NCI-H187 treated with DMSO at 0.1 percent for 48 hours (cell line): Measurements from ENCODE around the gene TMED10.
A peak's percentile ranks its signal among the peaks of the same experiment; 100 is the strongest.

Experiments
- DNase-seq: peaks from one replicate; lab custom pipeline; 2025; lab: John Stamatoyannopoulos, UW

TMED10 gene

DNA sequence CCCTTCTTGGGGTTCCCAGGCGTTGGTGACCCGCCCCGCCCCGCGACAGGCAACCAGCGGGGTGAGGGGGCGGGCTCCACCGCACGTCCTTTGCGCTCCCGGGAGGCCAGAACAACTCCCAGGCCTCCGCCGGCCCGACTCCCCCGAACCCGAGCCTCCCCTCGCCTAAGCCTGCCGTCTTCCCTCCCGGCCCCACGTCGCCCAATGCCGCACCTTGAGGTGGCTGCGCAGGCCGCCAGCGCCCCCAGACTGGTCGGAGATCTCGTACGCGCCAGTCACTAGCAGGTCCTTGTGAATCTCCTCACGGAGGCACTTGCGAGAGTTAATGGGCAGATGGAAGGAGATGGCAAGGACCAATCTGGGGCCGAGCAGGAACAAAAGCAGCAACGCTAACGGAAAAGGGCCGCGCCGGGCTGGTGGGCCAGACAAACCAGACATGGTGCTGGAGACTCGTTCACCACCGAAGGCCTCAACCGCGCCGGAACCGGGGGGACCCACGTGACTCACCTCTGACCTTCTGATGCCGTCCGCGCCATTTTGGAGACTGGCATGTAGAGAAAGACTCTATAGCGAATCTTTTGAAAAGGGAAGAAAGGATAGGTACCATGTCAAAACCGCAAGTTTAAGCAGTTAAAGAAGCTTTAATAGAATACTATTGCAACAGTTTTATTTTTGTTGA, at the start of gene TMED10:
TSS of gene TMED10 (minus strand) at position 471 of the 679 bp plus-strand sequence. CDS start at position 438, 33 bp downstream.
- DNase-seq: peak; percentile 82

DNA sequence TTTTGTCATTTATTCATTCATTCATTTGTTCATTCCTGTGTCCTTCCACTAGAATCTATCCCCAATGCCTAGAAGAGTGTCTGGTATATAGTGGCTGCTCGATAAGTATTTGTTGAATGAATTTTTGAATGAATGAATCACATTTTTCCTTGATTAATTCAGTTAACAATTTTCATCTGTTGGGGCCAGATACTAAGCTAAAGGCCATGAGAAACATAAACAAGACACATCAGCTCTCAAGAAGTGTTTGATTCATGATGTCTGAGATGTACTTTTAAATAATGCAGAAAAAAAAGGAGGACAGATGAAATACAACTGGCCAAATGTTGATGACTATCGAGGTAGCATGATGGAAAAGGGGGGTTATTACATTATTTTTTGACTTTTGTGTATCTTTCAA, 48.1 kb upstream of the TMED10 start:
- no peak for DNase-seq

DNA sequence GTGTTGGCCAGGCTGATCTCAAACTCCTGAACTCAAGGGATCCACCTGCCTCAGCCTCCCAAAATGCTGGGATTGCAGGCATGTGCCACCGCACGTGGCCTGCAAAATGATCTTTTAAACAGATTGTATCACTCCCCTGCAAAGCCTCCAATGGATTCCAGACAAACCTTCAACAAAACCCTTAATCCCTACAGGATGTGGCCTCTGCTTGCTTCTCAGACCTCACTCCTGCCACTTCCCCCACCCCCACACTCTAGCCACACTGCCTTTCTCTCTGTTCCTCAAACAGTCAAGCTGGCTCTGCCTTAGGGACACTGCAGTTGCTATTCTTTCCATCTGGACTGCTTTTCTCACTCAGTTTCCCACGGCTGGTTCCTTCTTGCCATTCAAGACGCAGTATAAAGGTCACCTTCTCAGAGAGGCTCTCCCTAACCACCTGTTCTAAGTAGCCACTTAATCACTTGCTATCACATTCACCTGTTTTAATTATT, 47.3 kb upstream of the TMED10 start:
- DNase-seq: no peak

DNA sequence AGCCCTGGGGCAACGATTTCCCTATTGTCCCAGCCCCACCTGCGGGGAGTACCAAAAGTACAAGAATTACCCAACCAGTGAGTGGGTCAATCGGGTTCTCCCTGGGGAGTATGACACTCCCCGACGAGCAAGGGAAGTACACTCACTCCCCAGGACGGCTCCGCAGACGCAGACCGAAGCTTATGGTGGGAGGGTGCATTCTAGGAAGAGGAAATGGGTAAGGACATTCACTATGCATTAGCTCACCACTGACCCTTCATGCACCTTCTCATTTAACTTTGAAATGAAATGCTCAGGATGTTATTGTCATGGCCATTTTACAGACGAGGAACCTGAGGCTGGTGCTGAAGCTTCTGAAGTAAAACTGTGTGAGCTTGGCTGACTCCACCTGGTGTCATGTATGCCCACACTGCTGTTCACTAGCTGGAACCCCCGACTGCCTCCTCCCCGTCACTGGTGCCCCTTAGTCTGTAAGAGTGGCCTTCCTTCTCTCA, 45.8 kb upstream of the TMED10 start:
- no peak for DNase-seq

DNA sequence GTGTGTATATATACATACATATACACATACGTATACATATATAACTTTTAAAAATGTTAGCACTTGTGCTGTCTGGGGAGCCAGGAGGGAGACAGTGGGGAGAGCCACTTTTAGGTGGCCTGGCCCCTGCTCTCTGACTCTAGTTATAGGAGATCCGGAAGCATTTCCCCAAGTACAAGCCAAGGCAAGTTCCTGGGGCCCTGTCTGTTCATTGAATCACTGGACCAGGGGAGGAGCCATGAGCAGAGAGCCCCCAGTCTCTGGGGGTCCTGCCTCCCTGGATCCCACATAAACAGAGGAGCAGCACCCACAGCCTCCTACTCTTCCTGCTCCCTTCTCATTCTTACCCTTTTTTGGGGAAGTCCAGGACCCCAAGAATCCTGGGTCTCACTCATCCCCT, 45.4 kb upstream of the TMED10 start:
- no peak for DNase-seq

DNA sequence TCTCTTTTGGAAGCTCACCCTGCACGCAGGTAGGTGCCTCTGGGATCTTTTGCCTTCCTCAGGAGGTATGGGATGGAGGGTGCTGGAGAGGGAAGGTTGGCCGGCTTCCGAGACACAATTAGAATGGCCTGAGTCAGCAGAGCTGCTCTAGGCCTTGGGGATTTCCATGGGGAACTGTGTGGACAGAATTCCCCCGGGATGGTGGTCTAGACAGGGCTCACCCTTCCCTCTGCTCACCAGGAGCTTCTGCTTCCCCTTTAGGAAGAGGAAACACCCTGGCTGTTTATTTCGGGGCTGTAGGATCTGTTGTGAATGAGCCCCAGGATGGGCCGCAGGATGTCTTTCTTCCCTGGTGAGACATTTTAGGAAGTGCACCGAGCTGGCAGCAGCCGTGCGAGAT, 43.7 kb upstream of the TMED10 start:
- DNase-seq: no peak

DNA sequence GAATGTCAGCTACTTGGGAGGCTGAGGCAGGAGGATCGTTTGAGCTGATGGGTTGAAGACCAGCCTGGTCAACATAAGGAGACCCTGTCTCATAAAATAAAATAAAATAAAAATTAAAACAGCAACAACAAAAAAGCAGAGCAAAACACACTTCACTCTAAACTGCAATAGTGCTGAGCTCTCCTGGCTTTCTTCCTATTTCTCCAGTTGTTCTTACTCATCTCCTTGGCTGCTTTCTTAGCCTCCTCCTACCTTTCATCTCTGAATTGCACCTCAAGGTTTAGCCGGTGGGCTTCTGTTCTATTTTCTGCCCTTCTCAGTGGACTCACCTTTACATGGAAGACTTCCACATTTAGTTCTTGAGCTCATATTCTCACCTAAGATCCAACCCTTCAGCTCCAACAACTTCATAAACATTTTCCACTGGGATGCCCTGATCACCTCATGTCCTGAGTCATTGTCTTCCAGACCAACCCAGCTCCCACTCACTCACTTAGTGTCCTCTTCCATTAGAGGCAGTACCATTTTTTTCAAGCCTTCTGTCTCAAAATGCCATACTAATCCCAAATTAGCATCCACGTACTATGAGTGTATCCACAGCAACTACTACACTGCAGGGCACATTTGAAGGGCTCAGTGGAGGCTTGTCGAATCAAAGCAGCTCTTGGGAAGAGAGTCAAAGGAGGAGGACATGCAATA, 41.2 kb upstream of the TMED10 start:
- DNase-seq: no peak

DNA sequence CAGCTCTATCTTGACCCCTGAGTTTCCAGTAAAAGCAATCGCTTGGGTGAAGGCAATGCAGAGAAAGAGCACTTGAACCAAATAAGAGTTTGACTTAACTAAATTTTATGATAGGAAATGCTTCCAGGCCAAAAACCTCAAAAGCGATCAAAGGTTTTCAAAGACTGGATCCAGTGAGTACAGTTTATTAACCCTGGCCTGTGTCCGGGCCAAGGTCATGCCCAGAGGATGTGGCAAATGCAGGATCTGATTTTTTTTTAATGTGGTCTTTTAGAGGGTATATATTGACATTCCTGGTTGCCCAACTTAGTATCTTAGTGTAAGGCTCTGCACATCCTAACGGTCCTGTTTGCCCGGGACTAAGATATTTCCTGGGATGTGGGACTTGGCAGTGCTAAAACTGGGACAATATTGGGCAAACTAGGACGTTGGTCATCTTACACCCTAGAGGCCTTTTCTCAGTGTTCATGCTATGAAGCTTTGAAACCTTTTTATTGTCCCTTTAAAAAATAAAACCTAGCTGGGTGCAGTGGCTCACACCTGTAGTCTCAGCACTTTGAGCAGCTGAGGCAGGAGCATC, 40.1 kb upstream of the TMED10 start:
- DNase-seq: no peak

DNA sequence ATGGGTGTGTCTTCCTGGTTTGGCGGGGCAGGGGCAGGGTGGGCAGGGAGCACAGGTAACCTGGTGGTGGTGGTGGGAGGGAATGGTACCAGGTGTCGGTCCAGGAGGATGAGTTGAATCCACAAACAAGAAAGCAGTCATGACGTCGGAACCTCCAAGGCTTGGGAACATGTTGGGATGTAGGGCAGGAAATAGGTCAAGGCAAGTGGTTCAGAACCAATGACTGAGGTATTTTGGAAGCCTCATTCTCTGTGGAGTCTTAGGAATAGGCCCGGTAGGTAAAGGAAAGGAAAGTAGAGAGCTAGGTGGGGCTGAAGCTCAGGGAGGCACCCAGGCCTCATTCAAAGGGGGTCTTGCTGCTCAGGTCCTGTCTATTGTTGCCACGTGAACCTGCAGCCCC, 39.1 kb upstream of the TMED10 start:
- no peak for DNase-seq

DNA sequence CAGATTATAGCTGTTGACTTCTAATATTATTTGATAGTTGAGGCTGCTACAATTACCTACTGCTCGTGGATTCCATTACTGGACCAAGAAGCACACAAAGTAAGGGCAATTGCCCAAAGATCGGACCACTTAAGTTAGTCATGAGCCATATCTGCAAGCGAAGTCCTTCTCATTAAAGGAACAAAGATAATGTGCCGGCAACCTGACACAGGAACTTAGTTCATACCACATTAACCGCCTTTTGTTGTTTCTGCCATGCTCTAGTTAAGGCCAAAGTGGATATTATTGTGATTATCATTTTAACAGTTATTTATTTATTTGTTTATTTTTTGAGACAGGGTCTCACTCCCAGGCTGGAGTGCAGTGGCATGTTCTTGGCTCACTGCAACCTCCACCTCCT, 38.1 kb upstream of the TMED10 start:
- DNase-seq: no peak

DNA sequence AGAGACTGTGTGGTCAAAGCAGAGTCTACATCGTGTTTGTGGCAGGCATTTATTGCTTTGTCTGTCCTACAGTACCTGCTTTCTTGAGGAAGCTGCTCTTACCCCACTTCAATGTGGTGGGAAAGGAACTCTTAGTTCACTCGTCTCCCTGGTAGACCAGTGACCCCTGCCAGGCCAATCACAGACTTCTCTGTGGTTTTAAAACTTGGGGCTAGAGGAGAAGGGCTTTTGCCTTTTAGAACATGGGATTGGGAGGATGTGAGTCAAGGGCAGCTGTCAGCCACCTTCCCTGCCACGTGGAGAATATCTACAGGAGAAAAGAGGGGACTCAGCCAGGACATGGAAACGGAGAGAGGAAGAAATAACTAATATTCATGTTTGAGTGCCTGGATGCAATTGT, 36.8 kb upstream of the TMED10 start:
- DNase-seq: no peak

DNA sequence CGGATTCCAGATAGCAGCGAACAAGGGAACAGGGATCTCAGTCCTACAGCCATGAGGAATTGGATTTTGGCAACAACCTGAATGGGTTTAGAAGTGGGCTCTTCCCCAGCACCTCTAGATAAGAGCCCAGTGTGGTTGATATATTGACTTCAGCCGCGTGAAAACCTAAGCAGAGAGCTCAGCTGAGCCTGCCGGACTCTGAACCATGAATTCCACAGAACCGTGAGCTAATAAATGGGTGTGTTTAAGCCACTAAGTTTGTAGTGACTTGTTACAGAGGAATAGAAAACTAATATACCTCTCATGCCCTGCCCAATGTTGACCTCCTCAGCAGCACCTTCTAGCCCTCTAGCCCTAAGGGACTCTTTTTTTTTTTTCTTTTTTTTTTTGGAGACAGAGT, 32.4 kb upstream of the TMED10 start:
- no peak for DNase-seq

DNA sequence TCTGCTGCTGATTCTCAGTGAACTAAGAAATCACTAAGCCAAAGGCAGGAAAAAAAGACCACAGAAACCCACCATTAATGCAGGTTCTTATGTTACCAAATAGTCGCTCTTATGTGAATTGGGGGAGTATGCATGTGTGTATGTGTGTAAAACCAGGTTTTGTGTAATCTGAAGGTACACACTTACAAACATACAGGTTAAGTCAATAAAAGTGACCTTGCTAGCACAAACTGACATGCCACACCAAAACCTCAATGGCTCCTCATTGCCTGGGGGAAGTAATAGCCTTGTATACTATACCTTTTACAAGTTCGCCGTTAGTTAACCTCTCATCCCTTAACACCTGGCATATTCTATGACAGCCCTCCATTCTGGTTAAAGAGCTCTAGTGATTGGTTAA, 29.8 kb upstream of the TMED10 start:
- DNase-seq: no peak

DNA sequence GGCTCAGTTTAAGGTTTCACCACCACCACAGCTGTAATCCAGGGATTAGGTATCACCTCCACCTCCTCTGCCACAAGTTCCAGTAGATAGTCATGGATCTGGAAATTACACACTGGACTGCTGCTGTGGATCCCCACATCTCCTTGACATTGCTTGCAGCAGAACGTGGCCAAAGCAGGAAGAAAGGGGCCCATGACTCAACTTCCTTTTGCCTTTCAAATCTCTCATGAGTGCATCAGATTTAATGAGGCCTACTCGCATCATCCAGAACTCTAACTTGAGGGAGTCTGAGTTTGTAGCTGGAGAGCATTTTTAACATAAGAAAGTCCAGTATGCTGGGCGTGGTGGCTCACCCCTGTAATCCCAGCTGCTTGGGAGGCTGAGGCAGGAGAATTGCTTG, 29.2 kb upstream of the TMED10 start:
- DNase-seq: no peak

DNA sequence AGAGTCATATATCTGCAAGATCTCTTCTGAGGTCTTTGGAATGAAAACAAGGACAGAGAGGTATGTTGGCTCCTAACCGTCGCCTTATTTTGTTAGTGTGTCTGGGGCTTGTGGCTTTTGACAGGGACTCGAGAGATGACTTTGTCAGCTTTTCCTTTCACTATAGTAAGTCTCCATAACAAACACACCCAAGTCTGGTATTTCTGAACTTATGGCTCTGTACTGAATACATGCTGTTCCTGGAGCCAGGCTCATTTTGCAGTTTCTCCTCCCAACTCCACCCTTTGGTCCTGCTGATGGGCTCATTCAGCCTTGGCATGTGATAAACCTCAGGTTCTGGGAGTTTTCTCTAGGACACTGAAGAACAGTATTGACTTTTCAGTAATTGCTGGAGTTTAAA, 27.7 kb upstream of the TMED10 start:
- DNase-seq: no peak

DNA sequence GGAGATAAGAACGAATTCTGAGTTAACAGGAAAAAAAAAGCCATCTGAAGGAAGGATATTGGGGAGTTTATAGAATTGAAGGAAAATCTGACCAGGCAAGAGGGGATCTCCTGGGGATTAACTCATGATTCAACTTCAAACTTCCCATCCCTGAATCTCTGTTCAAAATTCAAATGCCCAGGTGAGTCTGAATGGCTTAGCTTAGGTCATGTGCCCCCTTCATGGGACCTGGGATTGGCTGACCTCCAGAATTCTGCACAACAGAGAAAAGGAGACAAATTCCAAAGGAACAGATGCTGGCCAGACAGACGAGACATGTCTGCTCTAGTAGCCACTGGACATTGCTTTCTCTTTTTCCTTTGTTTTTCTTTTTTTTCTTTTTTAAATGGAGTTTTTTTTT, 26.2 kb upstream of the TMED10 start:
- DNase-seq: no peak

DNA sequence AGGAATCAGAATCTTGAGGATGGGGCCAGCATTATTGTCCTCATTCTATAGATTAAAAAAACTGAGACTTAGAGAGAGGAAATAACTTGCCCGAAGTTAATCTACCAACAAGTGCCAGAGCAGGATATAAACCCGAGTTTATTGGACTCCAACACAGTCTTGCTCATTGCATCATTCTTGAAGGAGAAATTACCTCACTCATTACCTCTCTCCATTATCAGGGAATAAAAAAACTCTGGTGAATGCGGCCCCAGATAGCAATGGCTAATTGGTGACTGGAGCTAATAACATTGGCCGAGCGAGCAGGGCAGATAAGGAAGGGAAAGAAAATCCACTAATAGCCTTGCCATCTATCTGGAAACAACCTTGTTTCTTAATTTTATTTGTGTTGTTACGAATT, 24.7 kb upstream of the TMED10 start:
- DNase-seq: no peak

DNA sequence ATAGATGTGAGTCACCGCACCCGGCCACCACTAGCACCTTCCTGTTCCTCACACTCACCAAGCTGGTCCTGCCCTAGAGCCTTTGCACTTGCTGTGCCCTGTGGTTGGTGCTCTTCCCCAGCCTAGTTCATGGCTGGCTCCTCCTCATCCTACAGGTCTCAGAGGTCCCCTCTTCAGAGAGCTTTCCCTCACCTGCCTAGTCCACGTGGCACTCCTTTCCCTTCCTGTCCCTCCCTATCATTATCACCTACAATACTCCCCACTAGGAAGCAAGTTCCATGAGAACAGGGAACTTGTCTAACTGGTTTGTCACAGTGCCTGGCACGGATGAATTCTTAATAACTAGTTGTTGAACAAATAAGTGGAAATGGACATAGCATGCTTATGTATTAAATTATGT, 24.0 kb upstream of the TMED10 start:
- DNase-seq: no peak

DNA sequence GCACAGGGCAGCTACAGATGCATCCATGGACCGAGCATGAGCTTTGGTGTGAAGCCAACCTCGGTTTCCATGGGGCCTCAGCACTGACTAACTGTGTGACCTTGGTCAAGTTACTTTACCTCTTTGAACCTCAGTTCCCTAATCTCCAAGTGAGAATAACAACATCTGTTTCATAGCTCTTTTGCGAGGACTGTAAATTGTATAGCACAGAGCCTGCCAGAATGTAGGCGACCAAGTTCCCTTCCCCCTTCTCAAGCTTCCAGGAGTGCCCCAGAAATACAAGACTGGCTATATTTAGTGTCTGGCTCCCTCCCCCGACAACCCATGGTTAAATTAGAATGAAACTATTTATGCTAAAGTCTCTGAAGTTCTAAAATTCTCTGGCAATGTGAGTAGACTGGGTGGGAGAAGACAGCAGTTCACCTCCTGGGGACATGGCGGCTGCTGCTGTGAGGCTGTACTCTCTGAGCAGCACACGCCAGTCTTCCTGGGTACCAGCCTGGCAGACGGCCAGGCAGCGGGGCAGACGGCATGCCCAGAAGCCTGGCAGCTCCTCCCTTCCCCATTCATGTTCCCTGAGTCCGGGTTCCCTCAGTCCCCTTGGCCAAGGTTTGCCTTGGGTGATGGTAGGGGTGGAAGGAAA, 22.0 kb upstream of the TMED10 start:
- no peak for DNase-seq

DNA sequence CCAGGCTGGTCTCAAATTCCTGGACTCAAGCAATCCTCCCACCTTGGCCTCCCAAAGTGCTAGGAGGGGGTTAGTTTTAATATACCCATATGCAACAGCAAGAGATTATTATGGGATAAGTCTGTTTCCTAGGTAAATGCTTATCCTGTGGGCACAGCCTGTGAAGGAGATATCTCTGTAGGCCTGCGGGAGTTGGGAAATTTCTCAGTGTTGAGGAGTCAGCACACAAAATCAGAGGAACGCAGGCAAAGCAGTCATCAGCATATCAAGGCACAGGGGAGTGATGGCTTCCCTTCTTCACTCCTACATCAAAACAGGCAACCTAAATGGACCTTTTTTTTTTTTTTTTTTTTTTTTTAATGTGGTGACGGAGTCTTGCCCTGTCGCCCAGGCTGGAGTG, 20.9 kb upstream of the TMED10 start:
- DNase-seq: no peak

DNA sequence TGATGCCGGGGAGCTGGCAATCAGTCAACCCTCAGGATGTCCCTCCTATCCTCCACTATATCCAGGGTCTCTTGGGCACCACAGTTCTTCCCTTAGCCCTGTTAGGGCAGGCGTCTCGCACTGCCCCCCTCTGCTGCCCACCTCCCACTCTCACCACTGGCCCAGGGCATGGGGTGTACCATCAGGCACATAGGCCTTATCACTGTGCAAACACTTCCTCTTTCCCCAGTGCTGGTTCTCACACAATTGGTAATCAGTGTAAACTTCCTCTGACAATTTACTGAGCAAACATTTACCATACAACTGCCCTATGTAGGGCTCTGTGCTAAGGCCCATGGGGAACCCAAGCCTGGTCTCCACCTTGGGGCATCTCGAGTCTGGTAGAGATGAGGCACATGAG, 20.1 kb upstream of the TMED10 start:
- DNase-seq: no peak

DNA sequence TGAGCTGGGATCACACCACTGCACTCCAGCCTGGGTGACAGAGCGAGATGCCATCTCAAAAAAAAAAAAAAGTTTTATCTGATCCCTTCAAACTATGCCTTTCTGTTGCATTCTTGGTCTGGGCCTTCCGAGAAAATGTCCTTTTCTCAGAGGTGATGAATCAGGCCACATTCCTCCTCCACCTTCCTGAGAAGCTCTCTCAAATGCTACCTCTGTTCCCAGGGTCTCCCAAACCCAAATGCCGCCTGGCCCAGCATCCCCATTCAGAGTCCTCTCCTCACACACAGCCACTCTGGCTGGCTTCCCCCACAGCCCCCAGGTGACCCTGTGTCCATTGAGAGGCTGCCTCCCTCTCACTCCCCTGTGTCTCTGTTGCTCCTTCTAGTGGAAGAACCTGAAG, 19.7 kb upstream of the TMED10 start:
- DNase-seq: no peak

DNA sequence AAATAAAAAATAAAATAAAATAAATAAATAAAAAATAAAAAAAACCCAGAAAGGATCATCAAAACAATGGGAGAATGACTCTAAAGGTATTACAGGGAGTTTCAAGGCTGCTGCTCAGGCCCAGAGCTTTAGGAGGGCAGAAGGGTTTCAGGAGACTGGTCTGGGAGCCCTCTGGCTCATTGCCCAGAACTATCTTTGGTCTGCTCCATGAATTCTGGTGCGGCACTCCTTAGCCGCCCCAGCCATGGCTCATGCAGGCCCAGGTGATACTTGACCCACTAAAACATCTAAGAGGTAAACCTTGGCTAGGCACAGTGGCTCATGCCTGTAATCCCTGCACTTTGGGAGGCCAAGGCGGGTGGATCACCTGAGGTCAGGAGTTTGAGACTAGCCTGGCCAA, 14.7 kb upstream of the TMED10 start:
- DNase-seq: no peak
